ENCODE results near the gene KPNA4.

DNA sequence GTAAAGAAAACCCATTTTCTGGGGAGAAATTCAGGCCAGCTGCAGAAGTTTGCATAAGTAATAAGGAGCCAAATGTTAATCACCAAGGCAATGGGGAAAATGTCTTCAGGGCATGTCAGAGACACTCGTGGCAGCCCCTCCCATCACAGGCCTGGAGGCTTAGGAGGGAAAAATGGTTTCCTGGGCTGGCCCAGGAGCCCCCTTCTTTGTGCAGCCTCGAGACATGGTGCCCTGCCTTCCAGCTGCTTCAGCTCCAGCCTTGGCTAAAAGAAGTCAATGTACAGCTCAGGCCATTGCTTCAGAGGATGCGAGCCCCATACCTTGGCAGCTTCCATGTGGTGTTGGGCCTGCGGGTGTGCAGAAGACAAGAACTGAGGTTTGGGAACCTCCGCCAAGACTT lies 95.2 kb downstream of the KPNA4 start:
- TF ChIP-seq POLR2AphosphoS5 (IDR thresholded peaks at IDR 0.05; ENCODE audit: low read depth, low read length) (no peak), TAF1 (IDR thresholded peaks at IDR 0.05; ENCODE audit: borderline replicate concordance, insufficient read depth, low read length) (no peak), SIN3A (IDR thresholded peaks at IDR 0.05; ENCODE audit: borderline replicate concordance, insufficient read depth, low read length) (no peak)
- TF ChIP-seq, protein P1, sequence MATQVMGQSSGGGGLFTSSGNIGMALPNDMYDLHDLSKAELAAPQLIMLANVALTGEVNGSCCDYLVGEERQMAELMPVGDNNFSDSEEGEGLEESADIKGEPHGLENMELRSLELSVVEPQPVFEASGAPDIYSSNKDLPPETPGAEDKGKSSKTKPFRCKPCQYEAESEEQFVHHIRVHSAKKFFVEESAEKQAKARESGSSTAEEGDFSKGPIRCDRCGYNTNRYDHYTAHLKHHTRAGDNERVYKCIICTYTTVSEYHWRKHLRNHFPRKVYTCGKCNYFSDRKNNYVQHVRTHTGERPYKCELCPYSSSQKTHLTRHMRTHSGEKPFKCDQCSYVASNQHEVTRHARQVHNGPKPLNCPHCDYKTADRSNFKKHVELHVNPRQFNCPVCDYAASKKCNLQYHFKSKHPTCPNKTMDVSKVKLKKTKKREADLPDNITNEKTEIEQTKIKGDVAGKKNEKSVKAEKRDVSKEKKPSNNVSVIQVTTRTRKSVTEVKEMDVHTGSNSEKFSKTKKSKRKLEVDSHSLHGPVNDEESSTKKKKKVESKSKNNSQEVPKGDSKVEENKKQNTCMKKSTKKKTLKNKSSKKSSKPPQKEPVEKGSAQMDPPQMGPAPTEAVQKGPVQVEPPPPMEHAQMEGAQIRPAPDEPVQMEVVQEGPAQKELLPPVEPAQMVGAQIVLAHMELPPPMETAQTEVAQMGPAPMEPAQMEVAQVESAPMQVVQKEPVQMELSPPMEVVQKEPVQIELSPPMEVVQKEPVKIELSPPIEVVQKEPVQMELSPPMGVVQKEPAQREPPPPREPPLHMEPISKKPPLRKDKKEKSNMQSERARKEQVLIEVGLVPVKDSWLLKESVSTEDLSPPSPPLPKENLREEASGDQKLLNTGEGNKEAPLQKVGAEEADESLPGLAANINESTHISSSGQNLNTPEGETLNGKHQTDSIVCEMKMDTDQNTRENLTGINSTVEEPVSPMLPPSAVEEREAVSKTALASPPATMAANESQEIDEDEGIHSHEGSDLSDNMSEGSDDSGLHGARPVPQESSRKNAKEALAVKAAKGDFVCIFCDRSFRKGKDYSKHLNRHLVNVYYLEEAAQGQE (IDR thresholded peaks at IDR 0.05; ENCODE audit: insufficient read depth in 1 of 2, low read depth in 2 of 2, low read length in 2 of 2): no peak
